OCI-LY3 (cell line): Measurements from ENCODE around the gene COPS2.

Source experiments
- EZH2phosphoT487 ChIP-seq: fragments of 200-600 bp; shearing (Covaris generic); IDR thresholded peaks from 2 replicates; pipeline ENCODE4 v1.6.1; 2018; ENCODE audit warnings: antibody characterized with exemption, mixed run types, low read depth
- TF ChIP-seq, protein P1 (sequence below): fragments of 200-600, 300-600 bp; sonication (generic); IDR thresholded peaks from 2 replicates; pipeline ENCODE4 v1.5.1; 2014; ENCODE audit warnings: antibody characterized with exemption, low read length, low read depth

DNA sequence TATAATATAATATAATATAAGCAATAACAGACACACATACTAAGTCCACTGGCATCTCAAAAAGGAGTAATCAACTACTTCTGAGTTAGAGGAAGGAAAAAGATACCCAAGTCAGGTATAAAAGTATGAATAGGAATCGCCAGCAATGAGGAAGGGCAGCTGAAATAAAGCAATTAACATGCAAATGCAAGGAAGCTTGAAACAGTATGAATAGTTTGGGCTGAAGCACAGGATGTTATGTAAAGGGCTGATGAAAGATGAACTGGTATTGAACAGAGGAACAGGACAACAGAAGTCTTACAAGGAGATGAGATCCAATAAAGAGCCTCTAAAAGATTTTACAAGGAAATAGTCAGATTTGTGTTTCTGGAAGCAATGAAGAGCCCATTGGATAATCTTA is 7.1 kb downstream of the COPS2 start:
- TF ChIP-seq, protein P1, sequence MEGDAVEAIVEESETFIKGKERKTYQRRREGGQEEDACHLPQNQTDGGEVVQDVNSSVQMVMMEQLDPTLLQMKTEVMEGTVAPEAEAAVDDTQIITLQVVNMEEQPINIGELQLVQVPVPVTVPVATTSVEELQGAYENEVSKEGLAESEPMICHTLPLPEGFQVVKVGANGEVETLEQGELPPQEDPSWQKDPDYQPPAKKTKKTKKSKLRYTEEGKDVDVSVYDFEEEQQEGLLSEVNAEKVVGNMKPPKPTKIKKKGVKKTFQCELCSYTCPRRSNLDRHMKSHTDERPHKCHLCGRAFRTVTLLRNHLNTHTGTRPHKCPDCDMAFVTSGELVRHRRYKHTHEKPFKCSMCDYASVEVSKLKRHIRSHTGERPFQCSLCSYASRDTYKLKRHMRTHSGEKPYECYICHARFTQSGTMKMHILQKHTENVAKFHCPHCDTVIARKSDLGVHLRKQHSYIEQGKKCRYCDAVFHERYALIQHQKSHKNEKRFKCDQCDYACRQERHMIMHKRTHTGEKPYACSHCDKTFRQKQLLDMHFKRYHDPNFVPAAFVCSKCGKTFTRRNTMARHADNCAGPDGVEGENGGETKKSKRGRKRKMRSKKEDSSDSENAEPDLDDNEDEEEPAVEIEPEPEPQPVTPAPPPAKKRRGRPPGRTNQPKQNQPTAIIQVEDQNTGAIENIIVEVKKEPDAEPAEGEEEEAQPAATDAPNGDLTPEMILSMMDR: no peak
- no peak for TF ChIP-seq EZH2phosphoT487
